HEK293 (cell line): ENCODE results near the gene TNNI3K.

Experiments used
- CTCF ChIA-PET: fragments of 350-600 bp; formaldehyde crosslinking; extraction: SDS; loops from one replicate; lab custom pipeline; 2021; ENCODE audit warnings: antibody characterized with exemption; lab: Yijun Ruan, JAX
- POLR2A ChIA-PET: fragments of 300-600 bp; formaldehyde crosslinking; extraction: SDS; loops from one replicate; lab custom pipeline; 2020; ENCODE audit warnings: antibody characterized with exemption, inconsistent platforms; lab: Yijun Ruan, JAX
- H3K27ac ChIP-seq: fragments of 200-500 bp; sonication (Bioruptor generic); 2 replicates; pipeline ENCODE4 v1.5.1; 2014; ENCODE audit warnings: low read depth, low read length, control low read depth, inconsistent platforms; ENCODE audit errors: extremely low read depth
- H3K36me3 ChIP-seq, 2 experiments: fragments of 200-500 bp in 1 of 2; sonication (Bioruptor generic) in 1 of 2; 1 replicate in 1 of 2; 2 replicates in 1 of 2; pipeline ENCODE4 v1.5.1; 2014 to 2017; ENCODE audit warnings: inconsistent platforms in 2 of 2, low read length in 2 of 2; ENCODE audit not compliant: control insufficient read depth in 2 of 2, insufficient read depth in 1 of 2
- H3K4me1 ChIP-seq: fragments of 200-500 bp; sonication (Bioruptor generic); 2 replicates; pipeline ENCODE4 v1.5.1; 2014; ENCODE audit warnings: mild to moderate bottlenecking, low read length, inconsistent platforms; ENCODE audit not compliant: control insufficient read depth, insufficient read depth
- H3K4me3 ChIP-seq: 2 replicates; pipeline ENCODE4 v1.5.1; 2011; ENCODE audit warnings: low read depth, mild to moderate bottlenecking, control low read depth, low read length, moderate library complexity
- H3K9me3 ChIP-seq: fragments of 200-500 bp; sonication (Bioruptor generic); 2 replicates; pipeline ENCODE4 v1.5.1; 2014; ENCODE audit warnings: low read depth, low read length, inconsistent platforms; ENCODE audit not compliant: control insufficient read depth, insufficient read depth
- GLI2 ChIP-seq: fragments of 450-650 bp; formaldehyde crosslinking; IDR thresholded peaks from 2 replicates; pipeline ENCODE4; 2017; ENCODE audit warnings: missing biosample characterization, missing genetic modification characterization, low read depth, borderline replicate concordance
- KLF7 ChIP-seq: fragments of 450-650 bp; formaldehyde crosslinking; IDR thresholded peaks from 2 replicates; pipeline ENCODE4 v1.5.1; 2016; ENCODE audit warnings: missing biosample characterization, missing genetic modification characterization, borderline replicate concordance
- OSR2 ChIP-seq: fragments of 450-650 bp; formaldehyde crosslinking; IDR thresholded peaks from 2 replicates; pipeline ENCODE4 v1.5.1; 2016; ENCODE audit warnings: missing biosample characterization, missing genetic modification characterization
- PRDM10 ChIP-seq: fragments of 450-650 bp; formaldehyde crosslinking; IDR thresholded peaks from 2 replicates; pipeline ENCODE4 v1.5.1; 2016; ENCODE audit warnings: missing biosample characterization, missing genetic modification characterization
- PRDM6 ChIP-seq: fragments of 450-650 bp; formaldehyde crosslinking; IDR thresholded peaks from 2 replicates; pipeline ENCODE4 v1.5.1; 2017; ENCODE audit warnings: missing biosample characterization, missing genetic modification characterization
- SCRT1 ChIP-seq: fragments of 450-650 bp; formaldehyde crosslinking; IDR thresholded peaks from 2 replicates; pipeline ENCODE4 v1.5.1; 2016; ENCODE audit warnings: missing biosample characterization, missing genetic modification characterization, borderline replicate concordance
- TCF7L2 ChIP-seq: IDR thresholded peaks from 2 replicates; pipeline ENCODE4 v1.6.1; 2011; ENCODE audit warnings: low read depth, mild to moderate bottlenecking, inconsistent platforms, low read length, moderate library complexity, borderline replicate concordance
- ZBTB17 ChIP-seq: fragments of 450-650 bp; formaldehyde crosslinking; IDR thresholded peaks from 2 replicates; pipeline ENCODE4 v1.5.1; 2016; ENCODE audit warnings: missing biosample characterization, missing genetic modification characterization
- ZEB2 ChIP-seq: fragments of 450-650 bp; formaldehyde crosslinking; IDR thresholded peaks from 2 replicates; pipeline ENCODE4 v1.5.1; 2016; ENCODE audit warnings: missing biosample characterization, missing genetic modification characterization
- ZIC2 ChIP-seq: fragments of 450-650 bp; formaldehyde crosslinking; IDR thresholded peaks from 2 replicates; pipeline ENCODE4 v1.5.1; 2016; ENCODE audit warnings: missing biosample characterization, missing genetic modification characterization
- ZNF184 ChIP-seq: fragments of 450-650 bp; IDR thresholded peaks from 2 replicates; pipeline ENCODE4 v1.5.1; 2018; ENCODE audit warnings: missing biosample characterization, mild to moderate bottlenecking, missing genetic modification characterization
- ZNF19 ChIP-seq: fragments of 450-650 bp; formaldehyde crosslinking; IDR thresholded peaks from 2 replicates; pipeline ENCODE4; 2016; ENCODE audit warnings: missing biosample characterization, missing genetic modification characterization, low read depth
- ZNF24 ChIP-seq: fragments of 450-650 bp; formaldehyde crosslinking; IDR thresholded peaks from 2 replicates; pipeline ENCODE4 v1.5.1; 2016; ENCODE audit warnings: missing biosample characterization, missing genetic modification characterization
- ZNF274 ChIP-seq, 2 experiments: fragments of 200-500 bp in 1 of 2; fragments of 450-650 bp in 1 of 2; sonication (Bioruptor generic) in 1 of 2; formaldehyde crosslinking in 1 of 2; IDR thresholded peaks; 2 replicates each; pipeline versions ENCODE4 v1.5.1 to v1.6.1; 2014 to 2016; ENCODE audit warnings: borderline replicate concordance in 1 of 2, inconsistent platforms in 1 of 2, low read length in 1 of 2, missing biosample characterization in 1 of 2, missing genetic modification characterization in 1 of 2
- ZNF391 ChIP-seq: fragments of 450-650 bp; formaldehyde crosslinking; IDR thresholded peaks from 2 replicates; pipeline ENCODE4 v1.5.1; 2016; ENCODE audit warnings: low read depth, missing biosample characterization, missing genetic modification characterization, borderline replicate concordance
- ZNF560 ChIP-seq: fragments of 450-650 bp; formaldehyde crosslinking; IDR thresholded peaks from 2 replicates; pipeline ENCODE4 v1.5.1; 2017; ENCODE audit warnings: missing biosample characterization, missing genetic modification characterization, borderline replicate concordance
- ZNF624 ChIP-seq: fragments of 450-650 bp; formaldehyde crosslinking; IDR thresholded peaks from 2 replicates; pipeline ENCODE4 v1.5.1; 2017; ENCODE audit warnings: missing biosample characterization, missing genetic modification characterization

TNNI3K gene

GRCh38 chr1:74237787-74238186, 2.6 kb downstream of the TNNI3K start:
- TF ChIP-seq KLF7 (tag by site-specific recombination), result no peak
- TF ChIP-seq ZNF19 (tag by site-specific recombination), result no peak
- TF ChIP-seq ZEB2 (tag by site-specific recombination), result no peak
- TF ChIP-seq ZNF274 (IDR thresholded peaks at IDR 0.05; ENCODE audit: low read length), result no peak
- no peak for TF ChIP-seq ZNF274 (tag by site-specific recombination; IDR thresholded peaks at IDR 0.05; ENCODE audit: borderline replicate concordance)
- TF ChIP-seq GLI2 (tag by site-specific recombination), result no peak
- TF ChIP-seq PRDM10 (tag by site-specific recombination), result no peak
- TF ChIP-seq ZBTB17 (tag by site-specific recombination), result no peak
- TF ChIP-seq ZNF560 (tag by site-specific recombination), result no peak
- no peak for TF ChIP-seq ZNF624 (tag by site-specific recombination)
- no peak for TF ChIP-seq ZNF24
- TF ChIP-seq SCRT1, result no peak
- TF ChIP-seq ZIC2 (tag by site-specific recombination), result no peak
- TF ChIP-seq ZNF184 (tag by site-specific recombination), result no peak
- no peak for TF ChIP-seq OSR2 (tag by site-specific recombination)

GRCh38 chr1:74245168-74245772, 10.1 kb downstream of the TNNI3K start:
- POLR2A ChIA-PET, result no interaction called here
- H3K36me3 ChIP-seq, result no peaks in the 10 kb centered on the region
- H3K4me1 ChIP-seq, result no peaks in the 10 kb centered on the region
- H3K27ac ChIP-seq, result no peak overlapping the region
- TF ChIP-seq ZNF391 (tag by site-specific recombination), result no peak
- peak; percentile 86; the same call in 1 of the 2 replicates for TF ChIP-seq TCF7L2
- TF ChIP-seq PRDM6 (tag by site-specific recombination), result peak; percentile 39; the same call in 1 of the 2 replicates
- CTCF ChIA-PET, result no interaction called here
- no peak overlapping the region for H3K4me3 ChIP-seq
- H3K9me3 ChIP-seq, result no peaks in the 10 kb centered on the region

More at GRCh38 chr1:74237787-74238186, 2.6 kb downstream of the TNNI3K start:
- ChIA-PET POLR2A (no interaction called here), CTCF (no interaction called here)
- Histone ChIP-seq H3K9me3 (no peaks in the 10 kb centered on the region), H3K27ac (no peak overlapping the region), H3K4me1 (no peaks in the 10 kb centered on the region), H3K4me3 (no peak overlapping the region), H3K36me3 (no peaks in the 10 kb centered on the region)
